MM.1S (cell line): ENCODE data around the gene PI4KB.

Experiments used
- EZH2 ChIP-seq: fragments of 300-600 bp; sonication (generic); optimal IDR thresholded peaks from 2 replicates; pipeline ENCODE3; 2017; ENCODE audit warnings: low read depth, mild to moderate bottlenecking, antibody characterized with exemption, low read length, mixed read lengths
- EZH2phosphoT487 ChIP-seq: fragments of 300-600 bp; sonication (generic); IDR thresholded peaks from 2 replicates; pipeline ENCODE4 v1.6.1; 2018; ENCODE audit warnings: antibody characterized with exemption, low read length
- TF ChIP-seq, protein P1 (sequence below): fragments of 300-600 bp; sonication (generic); IDR thresholded peaks from 2 replicates; pipeline ENCODE4 v1.5.1; 2016; ENCODE audit warnings: antibody characterized with exemption, low read length, mixed read lengths

DNA sequence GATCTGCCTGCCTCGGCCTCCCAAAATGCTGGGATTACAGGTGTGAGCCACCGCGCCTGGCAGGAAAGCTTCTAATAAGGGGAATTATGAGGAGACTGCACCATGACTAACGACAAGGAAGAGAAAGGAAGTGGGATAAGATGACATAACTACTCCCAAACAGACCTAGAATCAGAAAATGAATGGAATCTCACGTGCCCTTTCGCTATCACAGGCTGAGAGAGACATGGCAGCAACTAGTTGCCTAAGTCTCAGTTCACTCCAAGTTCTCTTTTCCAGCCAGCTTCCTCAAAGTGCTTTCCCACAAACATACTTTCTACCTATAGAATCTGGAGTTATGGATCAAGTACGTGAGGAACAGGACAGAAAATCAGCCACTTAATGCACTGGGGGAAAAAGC is 2.0 kb downstream of the PI4KB start:
- TF ChIP-seq, protein P1, sequence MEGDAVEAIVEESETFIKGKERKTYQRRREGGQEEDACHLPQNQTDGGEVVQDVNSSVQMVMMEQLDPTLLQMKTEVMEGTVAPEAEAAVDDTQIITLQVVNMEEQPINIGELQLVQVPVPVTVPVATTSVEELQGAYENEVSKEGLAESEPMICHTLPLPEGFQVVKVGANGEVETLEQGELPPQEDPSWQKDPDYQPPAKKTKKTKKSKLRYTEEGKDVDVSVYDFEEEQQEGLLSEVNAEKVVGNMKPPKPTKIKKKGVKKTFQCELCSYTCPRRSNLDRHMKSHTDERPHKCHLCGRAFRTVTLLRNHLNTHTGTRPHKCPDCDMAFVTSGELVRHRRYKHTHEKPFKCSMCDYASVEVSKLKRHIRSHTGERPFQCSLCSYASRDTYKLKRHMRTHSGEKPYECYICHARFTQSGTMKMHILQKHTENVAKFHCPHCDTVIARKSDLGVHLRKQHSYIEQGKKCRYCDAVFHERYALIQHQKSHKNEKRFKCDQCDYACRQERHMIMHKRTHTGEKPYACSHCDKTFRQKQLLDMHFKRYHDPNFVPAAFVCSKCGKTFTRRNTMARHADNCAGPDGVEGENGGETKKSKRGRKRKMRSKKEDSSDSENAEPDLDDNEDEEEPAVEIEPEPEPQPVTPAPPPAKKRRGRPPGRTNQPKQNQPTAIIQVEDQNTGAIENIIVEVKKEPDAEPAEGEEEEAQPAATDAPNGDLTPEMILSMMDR = no peak
- no peak for TF ChIP-seq EZH2
- TF ChIP-seq EZH2phosphoT487 = no peak
